HG03520 (cell line): ENCODE data around the gene DNAH17.

Experiments used
- ATAC-seq: cut with Tn5 transposase; IDR thresholded peaks from one replicate; pipeline ENCODE4 v1.9.1; 2021; ENCODE audit warnings: mild to moderate bottlenecking, moderate library complexity; ENCODE audit not compliant: unreplicated experiment

DNAH17 gene

GRCh38 chr17:78433780-78434335 lies 143.3 kb downstream of the DNAH17 start:
- no peak for ATAC-seq

- no peak for ATAC-seq
Observed at GRCh38 chr17:78433013-78433727, 144.0 kb downstream of the DNAH17 start.

- ATAC-seq = no peak
Observed at GRCh38 chr17:78432226-78433012, 144.8 kb downstream of the DNAH17 start.

GRCh38 chr17:78431692-78431958 lies 145.6 kb downstream of the DNAH17 start:
- no peak for ATAC-seq

- ATAC-seq = no peak
Observed at GRCh38 chr17:78430892-78431691, 146.1 kb downstream of the DNAH17 start.

- ATAC-seq = no peak
Observed at GRCh38 chr17:78429618-78429995, 147.6 kb downstream of the DNAH17 start.

GRCh38 chr17:78428836-78429617 lies 148.2 kb downstream of the DNAH17 start:
- ATAC-seq = no peak

- no peak for ATAC-seq
Observed at GRCh38 chr17:78428025-78428575, 149.1 kb downstream of the DNAH17 start.

- no peak for ATAC-seq
Observed at GRCh38 chr17:78427140-78427539, 150.1 kb downstream of the DNAH17 start.

GRCh38 chr17:78426293-78426879 lies 150.8 kb downstream of the DNAH17 start:
- no peak for ATAC-seq

GRCh38 chr17:78425429-78425828 lies 151.8 kb downstream of the DNAH17 start:
- ATAC-seq = no peak

- ATAC-seq = no peak
Observed at GRCh38 chr17:78423961-78424675, 153.1 kb downstream of the DNAH17 start.

GRCh38 chr17:78422872-78423588 lies 154.2 kb downstream of the DNAH17 start:
- ATAC-seq = no peak

- no peak for ATAC-seq
Observed at GRCh38 chr17:78422267-78422605, 155.0 kb downstream of the DNAH17 start.

GRCh38 chr17:78421534-78422266 lies 155.5 kb downstream of the DNAH17 start:
- ATAC-seq = no peak

- ATAC-seq = no peak
Observed at GRCh38 chr17:78421084-78421533, 156.1 kb downstream of the DNAH17 start.

- ATAC-seq = no peak
Observed at GRCh38 chr17:78419970-78420815, 157.0 kb downstream of the DNAH17 start.
